Measurements from ENCODE around the gene ERC2. TPM values are rescaled to one million over a fixed set of nuclear protein-coding genes. Genes with fewer than 3 reads are reported as not detected.

The ERC2 gene
- total and polyA plus RNA-seq, 2 of the 13 experiments (the other 11 are each of a cell fraction or from before 2014, with no cell fraction given), result 0.16 to 0.22 TPM

DNA sequence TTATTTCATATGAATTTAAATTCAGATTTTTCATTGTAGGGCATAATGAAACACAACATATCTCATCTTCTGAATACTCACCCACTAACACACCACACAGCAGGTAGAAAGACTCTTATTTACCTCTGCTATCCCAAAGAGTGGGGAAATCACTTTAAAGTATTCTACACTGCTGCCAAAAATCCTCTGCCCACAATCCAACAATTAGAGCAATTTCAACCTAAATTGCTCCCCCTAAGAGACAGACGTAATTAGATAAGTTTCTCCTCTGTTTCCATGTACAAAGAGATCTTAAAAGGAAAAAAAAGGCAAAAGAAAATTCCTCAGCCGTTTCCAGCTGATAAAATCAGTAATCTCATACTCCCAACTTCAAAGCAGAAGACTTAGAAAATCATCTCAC lies 331.8 kb downstream of the ERC2 start (continued):
- TF ChIP-seq, protein P1, sequence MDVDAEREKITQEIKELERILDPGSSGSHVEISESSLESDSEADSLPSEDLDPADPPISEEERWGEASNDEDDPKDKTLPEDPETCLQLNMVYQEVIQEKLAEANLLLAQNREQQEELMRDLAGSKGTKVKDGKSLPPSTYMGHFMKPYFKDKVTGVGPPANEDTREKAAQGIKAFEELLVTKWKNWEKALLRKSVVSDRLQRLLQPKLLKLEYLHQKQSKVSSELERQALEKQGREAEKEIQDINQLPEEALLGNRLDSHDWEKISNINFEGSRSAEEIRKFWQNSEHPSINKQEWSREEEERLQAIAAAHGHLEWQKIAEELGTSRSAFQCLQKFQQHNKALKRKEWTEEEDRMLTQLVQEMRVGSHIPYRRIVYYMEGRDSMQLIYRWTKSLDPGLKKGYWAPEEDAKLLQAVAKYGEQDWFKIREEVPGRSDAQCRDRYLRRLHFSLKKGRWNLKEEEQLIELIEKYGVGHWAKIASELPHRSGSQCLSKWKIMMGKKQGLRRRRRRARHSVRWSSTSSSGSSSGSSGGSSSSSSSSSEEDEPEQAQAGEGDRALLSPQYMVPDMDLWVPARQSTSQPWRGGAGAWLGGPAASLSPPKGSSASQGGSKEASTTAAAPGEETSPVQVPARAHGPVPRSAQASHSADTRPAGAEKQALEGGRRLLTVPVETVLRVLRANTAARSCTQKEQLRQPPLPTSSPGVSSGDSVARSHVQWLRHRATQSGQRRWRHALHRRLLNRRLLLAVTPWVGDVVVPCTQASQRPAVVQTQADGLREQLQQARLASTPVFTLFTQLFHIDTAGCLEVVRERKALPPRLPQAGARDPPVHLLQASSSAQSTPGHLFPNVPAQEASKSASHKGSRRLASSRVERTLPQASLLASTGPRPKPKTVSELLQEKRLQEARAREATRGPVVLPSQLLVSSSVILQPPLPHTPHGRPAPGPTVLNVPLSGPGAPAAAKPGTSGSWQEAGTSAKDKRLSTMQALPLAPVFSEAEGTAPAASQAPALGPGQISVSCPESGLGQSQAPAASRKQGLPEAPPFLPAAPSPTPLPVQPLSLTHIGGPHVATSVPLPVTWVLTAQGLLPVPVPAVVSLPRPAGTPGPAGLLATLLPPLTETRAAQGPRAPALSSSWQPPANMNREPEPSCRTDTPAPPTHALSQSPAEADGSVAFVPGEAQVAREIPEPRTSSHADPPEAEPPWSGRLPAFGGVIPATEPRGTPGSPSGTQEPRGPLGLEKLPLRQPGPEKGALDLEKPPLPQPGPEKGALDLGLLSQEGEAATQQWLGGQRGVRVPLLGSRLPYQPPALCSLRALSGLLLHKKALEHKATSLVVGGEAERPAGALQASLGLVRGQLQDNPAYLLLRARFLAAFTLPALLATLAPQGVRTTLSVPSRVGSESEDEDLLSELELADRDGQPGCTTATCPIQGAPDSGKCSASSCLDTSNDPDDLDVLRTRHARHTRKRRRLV (CRISPR knock-in tag; IDR thresholded peaks at IDR 0.05), result no peak
- TF ChIP-seq ZNF441 (CRISPR knock-in tag; IDR thresholded peaks at IDR 0.05; ENCODE audit: borderline replicate concordance) (no peak), ZNF878 (CRISPR knock-in tag; IDR thresholded peaks at IDR 0.05) (no peak)

DNA sequence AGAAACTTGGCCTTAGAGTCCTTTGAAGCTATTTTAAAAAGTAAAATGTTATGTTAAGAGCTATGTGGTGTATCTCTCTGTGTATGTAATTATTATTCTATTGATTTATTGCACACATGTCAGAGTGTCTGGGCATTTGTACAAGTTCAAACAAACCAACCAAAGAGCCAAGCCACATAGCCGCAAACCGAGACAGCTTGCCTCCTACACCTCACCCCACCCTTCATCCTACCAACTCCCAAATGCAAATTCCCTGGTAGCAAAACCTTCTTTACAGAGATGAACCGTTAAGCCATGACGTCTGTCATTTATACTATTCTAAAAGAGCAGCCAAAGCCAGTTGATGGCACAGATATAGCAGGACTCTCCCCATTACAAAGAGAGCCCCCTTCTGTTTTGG lies 332.3 kb downstream of the ERC2 start:
- no peak for DNase-seq (ENCODE audit: low spot score)
- Histone ChIP-seq H3K4me3 (replicated peaks in 1 of 3; ENCODE audit: insufficient read depth in 1 of 3, low read depth in 2 of 3, low read length in 3 of 3) (no peak overlapping the region), H3K27ac (ENCODE audit: extremely low read length, insufficient read depth, low read length) (no peak overlapping the region), H2AFZ (ENCODE audit: low read length) (no peak overlapping the region), H3K9me3 (ENCODE audit: low read length) (no peaks in the 10 kb centered on the region), H3K4me1 (ENCODE audit: insufficient read depth, low read length) (no peaks in the 10 kb centered on the region), H4K20me1 (ENCODE audit: insufficient read depth, low read length) (no peaks in the 10 kb centered on the region), H3K36me3 (replicated peaks in 1 of 2; ENCODE audit: control insufficient read depth in 1 of 2, insufficient read depth in 2 of 2, low read length in 2 of 2) (no peaks in the 10 kb centered on the region), H3K79me2 (ENCODE audit: insufficient read depth, low read length) (no peaks in the 10 kb centered on the region), H3K4me2 (ENCODE audit: low read depth, low read length) (no peak overlapping the region), H3K27me3 (ENCODE audit: control insufficient read depth in 1 of 2, insufficient read depth in 2 of 2, low read length in 2 of 2) (no peaks in the 10 kb centered on the region), H3K9ac (ENCODE audit: insufficient read depth, low read depth, low read length) (no peak overlapping the region)
- no peak for FAIRE-seq
- POLR2A ChIA-PET, result no interaction called here
- 0% methylated on average over 4 of the region's 4 CpGs for WGBS (ENCODE audit: low lambda C conversion rate)
- CTCF ChIA-PET (ENCODE audit: low intra/inter-chr PET ratio, low total read pairs), result no interaction called here
- in situ Hi-C loops (cut with HindIII; ENCODE audit: extremely low pct_ligation_motif_present, low pct_unique_long_range_greater_than_20kb), result no loop called here
- ATAC-seq, result no peak
- no TSS peak for BruUV-seq (replicated peaks)
- intact Hi-C loops (cut with micrococcal nuclease; ENCODE audit: unreplicated experiment), result no loop called here
- TF ChIP-seq, protein P2, sequence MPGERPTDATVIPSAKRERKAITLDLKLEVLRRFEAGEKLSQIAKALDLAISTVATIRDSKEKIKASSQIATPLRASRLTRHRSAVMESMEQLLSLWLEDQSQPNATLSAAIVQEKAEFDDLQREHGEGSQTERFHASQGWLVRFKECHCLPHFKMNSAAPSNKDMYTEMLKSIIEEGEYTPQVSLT (CRISPR knock-in tag; IDR thresholded peaks at IDR 0.05; ENCODE audit: borderline replicate concordance, low read depth), result no peak
- TF ChIP-seq NAIF1 (CRISPR knock-in tag; IDR thresholded peaks at IDR 0.05; ENCODE audit: borderline replicate concordance), result no peak
- no peak for TF ChIP-seq ZNF251 (CRISPR knock-in tag; IDR thresholded peaks at IDR 0.05)
- no peak for TF ChIP-seq ZNF562 (CRISPR knock-in tag; IDR thresholded peaks at IDR 0.05; ENCODE audit: borderline replicate concordance)
- no peak for TF ChIP-seq ZNF205 (CRISPR knock-in tag; IDR thresholded peaks at IDR 0.05)
- no peak for TF ChIP-seq ZNF644 (CRISPR knock-in tag; IDR thresholded peaks at IDR 0.05; ENCODE audit: low read depth)
- TF ChIP-seq POLR2A (IDR thresholded peaks at IDR 0.05; ENCODE audit: insufficient read depth in 1 of 2, low read depth in 2 of 2, low read length in 2 of 2), result no peak
- no peak for TF ChIP-seq ZNF10 (CRISPR knock-in tag; IDR thresholded peaks at IDR 0.05; ENCODE audit: borderline replicate concordance, low read depth)
- TF ChIP-seq KLF16 (CRISPR knock-in tag; IDR thresholded peaks at IDR 0.05), result no peak
- TF ChIP-seq, protein P3, sequence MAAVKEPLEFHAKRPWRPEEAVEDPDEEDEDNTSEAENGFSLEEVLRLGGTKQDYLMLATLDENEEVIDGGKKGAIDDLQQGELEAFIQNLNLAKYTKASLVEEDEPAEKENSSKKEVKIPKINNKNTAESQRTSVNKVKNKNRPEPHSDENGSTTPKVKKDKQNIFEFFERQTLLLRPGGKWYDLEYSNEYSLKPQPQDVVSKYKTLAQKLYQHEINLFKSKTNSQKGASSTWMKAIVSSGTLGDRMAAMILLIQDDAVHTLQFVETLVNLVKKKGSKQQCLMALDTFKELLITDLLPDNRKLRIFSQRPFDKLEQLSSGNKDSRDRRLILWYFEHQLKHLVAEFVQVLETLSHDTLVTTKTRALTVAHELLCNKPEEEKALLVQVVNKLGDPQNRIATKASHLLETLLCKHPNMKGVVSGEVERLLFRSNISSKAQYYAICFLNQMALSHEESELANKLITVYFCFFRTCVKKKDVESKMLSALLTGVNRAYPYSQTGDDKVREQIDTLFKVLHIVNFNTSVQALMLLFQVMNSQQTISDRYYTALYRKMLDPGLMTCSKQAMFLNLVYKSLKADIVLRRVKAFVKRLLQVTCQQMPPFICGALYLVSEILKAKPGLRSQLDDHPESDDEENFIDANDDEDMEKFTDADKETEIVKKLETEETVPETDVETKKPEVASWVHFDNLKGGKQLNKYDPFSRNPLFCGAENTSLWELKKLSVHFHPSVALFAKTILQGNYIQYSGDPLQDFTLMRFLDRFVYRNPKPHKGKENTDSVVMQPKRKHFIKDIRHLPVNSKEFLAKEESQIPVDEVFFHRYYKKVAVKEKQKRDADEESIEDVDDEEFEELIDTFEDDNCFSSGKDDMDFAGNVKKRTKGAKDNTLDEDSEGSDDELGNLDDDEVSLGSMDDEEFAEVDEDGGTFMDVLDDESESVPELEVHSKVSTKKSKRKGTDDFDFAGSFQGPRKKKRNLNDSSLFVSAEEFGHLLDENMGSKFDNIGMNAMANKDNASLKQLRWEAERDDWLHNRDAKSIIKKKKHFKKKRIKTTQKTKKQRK (IDR thresholded peaks at IDR 0.05; ENCODE audit: low read length), result no peak
- TF ChIP-seq NR2C2 (CRISPR knock-in tag; IDR thresholded peaks at IDR 0.05; ENCODE audit: borderline replicate concordance), result no peak
- no peak for TF ChIP-seq ZSCAN12 (CRISPR knock-in tag; IDR thresholded peaks at IDR 0.05)
- no peak for TF ChIP-seq ZSCAN20 (CRISPR knock-in tag; IDR thresholded peaks at IDR 0.05; ENCODE audit: borderline replicate concordance)
